ENCODE data around the gene RAD51D.

RAD51D gene

DNA sequence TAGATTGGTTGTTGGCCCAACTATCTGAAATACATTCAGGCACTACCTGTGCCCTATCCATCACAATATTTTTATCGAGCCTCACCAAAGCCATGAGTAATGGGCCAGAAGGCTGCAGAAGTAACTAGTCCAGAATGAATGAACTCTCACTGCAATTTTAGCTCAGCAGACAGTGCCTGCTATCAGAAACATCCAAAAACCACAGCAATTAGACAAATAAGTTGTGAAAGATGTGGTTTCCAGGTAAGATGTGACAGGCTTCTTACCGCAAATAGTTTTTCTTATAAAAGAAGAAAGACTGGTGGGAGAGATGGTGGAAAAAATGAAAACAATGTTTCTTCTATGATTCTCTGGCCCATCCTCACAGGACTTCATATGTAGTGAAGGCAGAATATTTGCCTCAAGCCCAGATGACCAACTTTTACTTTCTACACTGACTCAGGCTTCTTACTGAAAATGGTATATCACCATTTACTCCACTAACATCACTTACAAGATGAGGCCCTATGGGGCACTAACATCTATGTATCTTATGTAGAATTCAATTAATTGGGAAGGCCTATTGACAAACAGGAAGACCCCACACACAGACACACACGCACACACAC lies 46.4 kb downstream of the RAD51D start:
- Histone ChIP-seq H3K36me3 (no peaks in the 10 kb centered on the region), H3K27me3 (no peaks in the 10 kb centered on the region), H3K4me1 (no peaks in the 10 kb centered on the region), H3K9me3 (no peaks in the 10 kb centered on the region), H3K4me3 (ENCODE audit: low read depth, low read length) (no peak overlapping the region)
- DNase-seq: no peak
- TF ChIP-seq, protein P1, sequence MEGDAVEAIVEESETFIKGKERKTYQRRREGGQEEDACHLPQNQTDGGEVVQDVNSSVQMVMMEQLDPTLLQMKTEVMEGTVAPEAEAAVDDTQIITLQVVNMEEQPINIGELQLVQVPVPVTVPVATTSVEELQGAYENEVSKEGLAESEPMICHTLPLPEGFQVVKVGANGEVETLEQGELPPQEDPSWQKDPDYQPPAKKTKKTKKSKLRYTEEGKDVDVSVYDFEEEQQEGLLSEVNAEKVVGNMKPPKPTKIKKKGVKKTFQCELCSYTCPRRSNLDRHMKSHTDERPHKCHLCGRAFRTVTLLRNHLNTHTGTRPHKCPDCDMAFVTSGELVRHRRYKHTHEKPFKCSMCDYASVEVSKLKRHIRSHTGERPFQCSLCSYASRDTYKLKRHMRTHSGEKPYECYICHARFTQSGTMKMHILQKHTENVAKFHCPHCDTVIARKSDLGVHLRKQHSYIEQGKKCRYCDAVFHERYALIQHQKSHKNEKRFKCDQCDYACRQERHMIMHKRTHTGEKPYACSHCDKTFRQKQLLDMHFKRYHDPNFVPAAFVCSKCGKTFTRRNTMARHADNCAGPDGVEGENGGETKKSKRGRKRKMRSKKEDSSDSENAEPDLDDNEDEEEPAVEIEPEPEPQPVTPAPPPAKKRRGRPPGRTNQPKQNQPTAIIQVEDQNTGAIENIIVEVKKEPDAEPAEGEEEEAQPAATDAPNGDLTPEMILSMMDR (IDR thresholded peaks at IDR 0.05; ENCODE audit: low read depth, low read length): no peak

DNA sequence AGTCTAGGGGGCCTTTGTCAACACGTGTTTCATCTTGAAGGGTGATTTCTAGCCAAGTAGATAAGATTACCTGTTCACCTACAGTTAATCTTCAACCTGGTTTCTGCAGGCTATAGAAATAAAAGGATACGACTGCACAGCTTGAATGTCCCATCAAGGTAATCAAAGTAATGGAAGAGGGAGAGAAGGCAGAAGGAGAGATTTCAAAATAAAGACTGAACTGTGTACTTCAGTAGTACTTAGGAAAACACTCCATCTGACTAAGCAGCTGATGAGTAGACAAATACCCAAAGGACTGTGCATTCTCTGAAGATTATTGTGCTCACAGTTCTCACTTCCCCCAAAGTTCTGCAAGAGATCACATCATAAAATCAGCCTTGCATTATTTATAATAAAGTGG lies 50.3 kb downstream of the RAD51D start:
- H3K27me3 ChIP-seq: no peaks in the 10 kb centered on the region
- H3K4me3 ChIP-seq (ENCODE audit: low read depth, low read length): no peak overlapping the region
- H3K4me1 ChIP-seq: peaks cover under 1% of the 10 kb centered on the region
- DNase-seq: no peak
- H3K36me3 ChIP-seq: no peaks in the 10 kb centered on the region
- TF ChIP-seq, protein P1 (IDR thresholded peaks at IDR 0.05; ENCODE audit: low read depth, low read length): no peak
- H3K9me3 ChIP-seq: no peaks in the 10 kb centered on the region

DNA sequence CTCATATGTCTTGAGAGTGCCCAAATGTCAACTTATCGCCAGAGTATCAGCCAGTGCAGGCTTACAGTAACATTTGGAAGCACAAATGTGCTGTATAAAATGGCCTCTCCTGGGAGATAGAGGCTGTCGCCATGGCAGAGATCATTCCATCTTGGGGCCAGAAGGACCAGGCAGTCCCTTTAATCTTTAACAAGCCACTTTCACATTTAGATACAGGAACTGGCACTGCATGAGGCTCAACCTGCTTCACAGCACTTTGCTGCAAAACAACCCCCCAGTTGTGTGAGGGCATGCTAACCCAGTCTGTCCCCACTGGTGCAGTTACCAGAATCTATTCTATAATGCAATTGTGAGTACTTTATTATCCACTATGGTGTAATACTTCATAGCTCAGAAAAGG lies 51.4 kb downstream of the RAD51D start:
- Histone ChIP-seq H3K9me3 (no peaks in the 10 kb centered on the region), H3K4me3 (ENCODE audit: low read depth, low read length) (no peak overlapping the region), H3K36me3 (no peaks in the 10 kb centered on the region), H3K4me1 (peaks cover 7% of the 10 kb centered on the region), H3K27me3 (no peaks in the 10 kb centered on the region)
- TF ChIP-seq, protein P1 (IDR thresholded peaks at IDR 0.05; ENCODE audit: low read depth, low read length): no peak
- DNase-seq: no peak

DNA sequence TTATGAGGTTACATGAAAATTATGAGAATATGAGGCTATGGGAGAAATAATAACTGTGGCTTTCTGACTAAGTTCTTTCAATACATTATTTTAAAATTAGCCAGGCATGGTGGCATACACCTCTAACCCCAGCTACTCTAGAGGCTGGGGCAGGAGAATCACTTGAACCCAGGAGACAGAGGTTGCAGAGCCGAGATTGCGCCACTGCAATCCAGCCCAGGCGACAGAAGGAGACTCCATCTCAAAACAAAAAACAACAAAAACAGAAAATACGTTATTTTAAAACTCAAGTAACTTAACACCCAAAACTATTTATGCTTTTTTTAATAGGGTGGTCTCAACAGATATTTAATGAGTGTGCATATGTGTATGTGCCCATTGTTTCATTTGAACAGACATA lies 53.8 kb downstream of the RAD51D start:
- peaks cover 7% of the 10 kb centered on the region for H3K4me1 ChIP-seq
- H3K27me3 ChIP-seq: no peaks in the 10 kb centered on the region
- H3K4me3 ChIP-seq (ENCODE audit: low read depth, low read length): no peak overlapping the region
- no peak for DNase-seq
- no peaks in the 10 kb centered on the region for H3K9me3 ChIP-seq
- TF ChIP-seq, protein P1 (IDR thresholded peaks at IDR 0.05; ENCODE audit: low read depth, low read length): no peak
- H3K36me3 ChIP-seq: no peaks in the 10 kb centered on the region

DNA sequence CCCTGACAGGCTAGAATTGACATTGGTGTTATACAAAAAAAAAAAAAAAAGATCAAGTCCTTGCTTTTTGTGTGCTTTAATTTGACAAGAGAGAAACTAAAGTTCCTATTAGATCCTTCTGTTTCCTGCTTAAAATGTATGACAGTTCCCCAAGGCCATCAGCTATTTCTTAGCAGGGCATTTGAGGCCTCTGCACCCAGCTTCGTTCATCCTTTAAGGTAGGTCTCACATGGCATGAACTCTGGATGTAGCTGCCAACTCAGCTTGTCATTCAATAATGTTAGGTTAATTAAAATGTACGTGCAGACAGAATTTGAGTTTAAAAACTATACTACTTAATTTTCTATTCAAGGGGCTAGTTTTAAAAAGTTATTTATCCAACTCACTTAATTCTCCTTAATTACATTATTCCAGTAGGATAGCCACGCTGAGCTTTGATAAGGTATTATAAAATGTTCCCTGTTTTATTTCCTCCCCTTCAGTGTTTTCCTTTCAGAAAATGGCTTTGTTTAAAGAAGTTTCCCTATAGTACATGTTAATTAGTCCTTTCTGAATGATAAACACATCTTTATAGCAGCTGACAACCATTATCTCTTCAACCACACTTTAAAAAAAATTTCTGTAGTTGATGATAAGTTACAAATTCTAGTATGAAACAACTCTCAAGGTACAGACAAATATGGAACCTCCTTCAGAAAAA lies 55.0 kb downstream of the RAD51D start:
- no peaks in the 10 kb centered on the region for H3K9me3 ChIP-seq
- no peaks in the 10 kb centered on the region for H3K36me3 ChIP-seq
- no peak overlapping the region for H3K4me3 ChIP-seq (ENCODE audit: low read depth, low read length)
- no peaks in the 10 kb centered on the region for H3K27me3 ChIP-seq
- H3K4me1 ChIP-seq: peaks cover 7% of the 10 kb centered on the region
- DNase-seq: no peak
- TF ChIP-seq, protein P1 (IDR thresholded peaks at IDR 0.05; ENCODE audit: low read depth, low read length): no peak

DNA sequence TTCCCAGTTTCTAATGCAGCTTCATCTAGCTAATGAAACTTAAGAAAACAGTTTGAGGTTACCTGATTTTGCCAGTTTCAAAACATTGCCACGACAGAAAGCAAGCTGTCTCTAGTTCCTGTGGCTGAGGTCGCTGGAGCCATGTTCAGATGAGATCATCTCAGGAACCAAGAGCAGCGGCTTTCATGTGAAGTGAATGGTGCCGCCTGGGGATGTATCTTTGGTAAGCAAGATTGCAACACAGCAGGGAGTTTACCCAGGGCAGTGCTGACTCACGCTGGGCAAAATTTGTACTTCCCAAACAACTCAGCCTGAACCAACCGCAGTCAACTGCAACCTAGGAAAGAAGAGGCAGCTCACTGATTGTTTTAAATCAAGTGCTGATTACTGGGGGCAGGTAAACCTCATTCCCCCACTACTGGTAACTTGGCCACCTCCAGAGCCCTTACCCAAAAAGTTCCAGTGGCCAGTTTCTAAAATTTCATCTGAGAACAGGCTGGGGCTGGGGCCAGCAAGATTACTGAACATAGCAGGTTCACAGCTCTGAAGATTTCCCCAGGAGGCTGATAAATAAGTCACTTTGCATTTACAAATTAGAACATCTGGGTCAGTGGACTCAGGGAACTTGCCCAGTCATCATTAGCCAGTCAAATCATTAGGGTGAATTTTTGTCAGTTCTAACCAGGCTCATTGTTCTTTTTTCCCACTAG lies 56.0 kb downstream of the RAD51D start, which contains the start of gene RFFL:
Gene RFFL, minus strand, starts transcription at position 194 of the 710 bp plus-strand sequence. CDS start 37,154 bp downstream, outside the sequence.
- TF ChIP-seq, protein P1 (IDR thresholded peaks at IDR 0.05; ENCODE audit: low read depth, low read length): peak; percentile 36; the same call in 1 of the 2 replicates
- H3K36me3 ChIP-seq: no peaks in the 10 kb centered on the region
- H3K4me3 ChIP-seq (ENCODE audit: low read depth, low read length): peak within 1 kb of the TSS; percentile 39
- H3K9me3 ChIP-seq: no peaks in the 10 kb centered on the region
- H3K4me1 ChIP-seq: peaks cover 7% of the 10 kb centered on the region
- peak; percentile 85 for DNase-seq
- no peaks in the 10 kb centered on the region for H3K27me3 ChIP-seq

All from BE2C (cell line).